K562 (cell line): ENCODE measurements around the gene NSUN3. TPM values are rescaled to one million over a fixed set of nuclear protein-coding genes. Genes with fewer than 3 reads are reported as not detected.

Experiments used
- ATF2 ChIP-seq: sonication (generic); formaldehyde crosslinking; IDR thresholded peaks from 2 replicates; pipeline ENCODE4 v1.8.1; 2022; ENCODE audit warnings: missing genetic modification reagents
- CHD2 ChIP-seq: IDR thresholded peaks from 2 replicates; pipeline ENCODE4 v1.6.1; 2011; ENCODE audit warnings: low read depth, low read length
- CLOCK ChIP-seq: fragments of 250-450 bp; sonication (Bioruptor Pico); IDR thresholded peaks from 2 replicates; pipeline ENCODE4 v1.4.0; 2020; ENCODE audit warnings: mild to moderate bottlenecking, moderate library complexity, borderline replicate concordance
- ELF1 ChIP-seq: fragments of 200-800 bp; sonication (Bioruptor generic); IDR thresholded peaks from 2 replicates; pipeline ENCODE4 v1.6.1; 2016; ENCODE audit warnings: missing genetic modification characterization, missing compliant biosample characterization
- ESRRA ChIP-seq: fragments of 450-650 bp; IDR thresholded peaks from 2 replicates; pipeline ENCODE4 v1.6.1; 2014; ENCODE audit warnings: low read depth, mild to moderate bottlenecking, moderate library complexity, borderline replicate concordance
- FOXM1 ChIP-seq, 2 experiments: fragments of 450-650 bp in 1 of 2; sonication (generic) in 1 of 2; formaldehyde crosslinking in 1 of 2; IDR thresholded peaks; 2 replicates each; pipeline versions ENCODE4 v1.6.1 to v1.9.0; 2017 to 2022; ENCODE audit warnings: low read depth in 2 of 2, mild to moderate bottlenecking in 2 of 2, missing genetic modification reagents in 1 of 2, moderate library complexity in 1 of 2
- GATAD2A ChIP-seq: fragments of 450-650 bp; IDR thresholded peaks from 2 replicates; pipeline ENCODE4 v1.6.1; 2017
- HDAC2 ChIP-seq: fragments of 450-650 bp; IDR thresholded peaks from 2 replicates; pipeline ENCODE4 v1.6.1; 2016; ENCODE audit warnings: mild to moderate bottlenecking
- HMGXB4 ChIP-seq: sonication (generic); formaldehyde crosslinking; IDR thresholded peaks from 2 replicates; pipeline ENCODE4 v1.8.1; 2023; ENCODE audit warnings: mild to moderate bottlenecking, missing genetic modification reagents
- SMAD4 ChIP-seq: fragments of 250-450 bp; sonication (Bioruptor Pico); conservative IDR thresholded peaks from 2 replicates; pipeline ENCODE4 v1.8.0; 2021; ENCODE audit warnings: inconsistent platforms, mild to moderate bottlenecking, moderate library complexity
- TCF3 ChIP-seq: sonication (generic); formaldehyde crosslinking; IDR thresholded peaks from 2 replicates; pipeline ENCODE4 v1.4.0; 2020; ENCODE audit warnings: mild to moderate bottlenecking, missing genetic modification reagents
- ZNF347 ChIP-seq: fragments of 450-650 bp; formaldehyde crosslinking; IDR thresholded peaks from 2 replicates; pipeline ENCODE4 v1.4.0; 2020; ENCODE audit warnings: low read depth, mild to moderate bottlenecking, moderate library complexity
- ZNF583 ChIP-seq: fragments of 250-450 bp; sonication (Bioruptor Pico); IDR thresholded peaks from 2 replicates; pipeline ENCODE4 v1.4.0; 2020
- ZNF77 ChIP-seq: fragments of 250-450 bp; sonication (Bioruptor Pico); IDR thresholded peaks from 2 replicates; pipeline ENCODE4 v1.5.0; 2020
- polyA plus RNA-seq, 8 experiments: library from polyadenylated mRNA; depleted of rRNA in 4 of 8; stranded (reverse) in 5 of 8; unstranded in 3 of 8; fragments of >200 nt; fragmentation: Nextera tagmentation in 2 of 8; fragmentation: Illumina TruSeq in 1 of 8; extraction: Ambion mirVana in 2 of 8; extraction: Trizol in 1 of 8; gene quantifications; 2 replicates each; pipeline versions ENCODE4 v1.2.1 to v1.2.3, GENCODE V29; 2011 to 2014; ENCODE audit warnings: inconsistent platforms in 1 of 8, missing spikeins in 1 of 8
- total RNA-seq, 7 experiments: library from RNA; depleted of rRNA in 6 of 7; stranded (reverse); fragments of >200 nt in 6 of 7; fragmentation: Illumina TruSeq in 2 of 7; extraction: Trizol in 2 of 7; gene quantifications; 2 replicates each; pipeline versions ENCODE4 v1.2.1 to v1.2.3, GENCODE V29; 2011 to 2021; ENCODE audit warnings: low replicate concordance in 1 of 7
- TF ChIP-seq, protein P1 (sequence below): IDR thresholded peaks from 2 replicates; pipeline ENCODE4 v1.6.1; 2016; ENCODE audit warnings: missing genetic modification characterization, missing compliant biosample characterization

The NSUN3 gene
- total and polyA plus RNA-seq, 9 of the 15 experiments (the other 6 are each of a cell fraction or from before 2014, with no cell fraction given): 4.4 to 12.3 (median 7.6) TPM

- TF ChIP-seq ELF1 (tag) (peak; percentile 97), HMGXB4 (CRISPR knock-in tag) (no peak), ESRRA (no peak), ZNF77 (no peak), CLOCK (no peak), CHD2 (peak; percentile 97), SMAD4 (CRISPR knock-in tag) (no peak), GATAD2A (no peak), ATF2 (CRISPR knock-in tag) (no peak), ZNF583 (CRISPR knock-in tag) (no peak), ZNF347 (CRISPR knock-in tag) (no peak), HDAC2 (peak; percentile 46), FOXM1 (IDR thresholded peaks at IDR 0.05; ENCODE audit: low read depth) (0 out of 2 replicates have a peak, but pooled peaks have one; percentile 4), FOXM1 (CRISPR knock-in tag; IDR thresholded peaks at IDR 0.05; ENCODE audit: low read depth) (no peak), TCF3 (CRISPR knock-in tag) (no peak)
- TF ChIP-seq, protein P1, sequence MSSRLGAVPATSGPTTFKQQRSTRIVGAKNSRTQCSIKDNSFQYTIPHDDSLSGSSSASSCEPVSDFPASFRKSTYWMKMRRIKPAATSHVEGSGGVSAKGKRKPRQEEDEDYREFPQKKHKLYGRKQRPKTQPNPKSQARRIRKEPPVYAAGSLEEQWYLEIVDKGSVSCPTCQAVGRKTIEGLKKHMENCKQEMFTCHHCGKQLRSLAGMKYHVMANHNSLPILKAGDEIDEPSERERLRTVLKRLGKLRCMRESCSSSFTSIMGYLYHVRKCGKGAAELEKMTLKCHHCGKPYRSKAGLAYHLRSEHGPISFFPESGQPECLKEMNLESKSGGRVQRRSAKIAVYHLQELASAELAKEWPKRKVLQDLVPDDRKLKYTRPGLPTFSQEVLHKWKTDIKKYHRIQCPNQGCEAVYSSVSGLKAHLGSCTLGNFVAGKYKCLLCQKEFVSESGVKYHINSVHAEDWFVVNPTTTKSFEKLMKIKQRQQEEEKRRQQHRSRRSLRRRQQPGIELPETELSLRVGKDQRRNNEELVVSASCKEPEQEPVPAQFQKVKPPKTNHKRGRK (tag): no peak
Observed at GRCh38 chr3:94062513-94063404, at the start of gene NSUN3, which contains the start of gene DHFR2 (continued).
